HG02870 (cell line): Measurements from ENCODE around the gene ZNF768.
"Not testable (repeated sequence)": the region's sequence is repeated elsewhere in the genome, so short reads cannot be mapped to it uniquely, and the experiment has no call there.

Experiments
- ATAC-seq: cut with Tn5 transposase; IDR thresholded peaks from one replicate; pipeline ENCODE4 v1.9.1; 2021; ENCODE audit warnings: mild to moderate bottlenecking, moderate library complexity; ENCODE audit not compliant: unreplicated experiment

Gene ZNF768

GRCh38 chr16:30556125-30556473, 29.7 kb upstream of the ZNF768 start:
- no peak for ATAC-seq

GRCh38 chr16:30555315-30556124, 29.2 kb upstream of the ZNF768 start:
- ATAC-seq = no peak

- ATAC-seq = no peak
Observed at GRCh38 chr16:30554557-30555314, 28.4 kb upstream of the ZNF768 start.

GRCh38 chr16:30553393-30553899, 27.1 kb upstream of the ZNF768 start:
- no peak for ATAC-seq

GRCh38 chr16:30552956-30553355, 26.6 kb upstream of the ZNF768 start:
- no peak for ATAC-seq

GRCh38 chr16:30551781-30552180, 25.4 kb upstream of the ZNF768 start:
- no peak for ATAC-seq

GRCh38 chr16:30548416-30549253, 22.3 kb upstream of the ZNF768 start:
- ATAC-seq = no peak

- ATAC-seq = no peak
Observed at GRCh38 chr16:30546115-30546514, 19.7 kb upstream of the ZNF768 start.

- ATAC-seq = no peak
Observed at GRCh38 chr16:30543067-30543466, 16.7 kb upstream of the ZNF768 start.

GRCh38 chr16:30541502-30542329, 15.3 kb upstream of the ZNF768 start:
- no peak for ATAC-seq

- not testable (repeated sequence) for ATAC-seq
Observed at GRCh38 chr16:30540916-30541464, 14.6 kb upstream of the ZNF768 start.

- not testable (repeated sequence) for ATAC-seq
Observed at GRCh38 chr16:30539986-30540526, 13.7 kb upstream of the ZNF768 start.

- ATAC-seq = no peak
Observed at GRCh38 chr16:30539000-30539964, 12.9 kb upstream of the ZNF768 start.

- ATAC-seq = not testable (repeated sequence)
Observed at GRCh38 chr16:30536391-30537024, 10.1 kb upstream of the ZNF768 start.

- peak; percentile 41 for ATAC-seq
Observed at GRCh38 chr16:30535777-30536190, 9.4 kb upstream of the ZNF768 start.

- no peak for ATAC-seq
Observed at GRCh38 chr16:30535106-30535776, 8.9 kb upstream of the ZNF768 start.

GRCh38 chr16:30534368-30535105, 8.2 kb upstream of the ZNF768 start, which contains the start of gene ZNF747:
Gene ZNF747, minus strand, starts transcription at chr16:30534858. Its CDS starts 179 bp downstream, at chr16:30534679.
- ATAC-seq = no peak
